CD4-positive, alpha-beta T cell treated with Interleukin-17A for 1 hour (primary cell): ENCODE data around the gene DAP.
"Not testable (repeated sequence)": the region's sequence is repeated elsewhere in the genome, so short reads cannot be mapped to it uniquely, and the experiment has no call there.

Experiments
- DNase-seq: peaks from one replicate; pipeline ENCODE4 v3.0.0-alpha.2; 2020

DAP gene

GRCh38 chr5:10648806-10649665 is 112.0 kb downstream of the DAP start:
- no peak for DNase-seq

GRCh38 chr5:10647640-10648039 is 113.4 kb downstream of the DAP start:
- no peak for DNase-seq

- no peak for DNase-seq
These were observed 115.4 kb downstream of the DAP start for GRCh38 chr5:10645671-10646070.

- DNase-seq, result no peak
These were observed 115.9 kb downstream of the DAP start for GRCh38 chr5:10645146-10645545.

GRCh38 chr5:10644192-10644591 is 116.8 kb downstream of the DAP start:
- DNase-seq, result no peak

GRCh38 chr5:10642367-10642766 is 118.7 kb downstream of the DAP start:
- no peak for DNase-seq

DNA sequence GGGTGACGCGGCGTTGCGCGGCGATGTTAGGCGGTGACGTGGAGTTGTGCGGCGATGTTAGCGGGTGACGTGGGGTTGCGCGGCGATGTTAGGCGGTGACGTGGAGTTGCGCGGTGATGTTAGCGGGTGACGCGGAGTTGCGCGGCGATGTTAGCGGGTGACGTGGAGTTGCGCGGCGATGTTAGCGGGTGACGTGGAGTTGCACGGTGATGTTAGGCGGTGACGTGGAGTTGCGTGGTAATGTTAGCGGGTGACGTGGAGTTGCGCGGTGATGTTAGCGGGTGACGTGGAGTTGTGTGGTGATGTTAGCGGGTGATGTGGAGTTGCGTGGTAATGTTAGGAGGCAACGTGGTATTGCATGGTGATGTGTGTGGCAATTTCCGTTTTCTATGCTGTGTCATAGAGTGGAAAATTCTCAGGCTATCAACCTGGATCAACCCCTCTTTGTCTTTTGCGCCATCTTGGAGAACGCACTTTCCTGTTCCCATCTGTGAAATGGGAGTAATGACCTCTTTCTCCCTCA is 121.1 kb downstream of the DAP start:
- DNase-seq, result no peak

- DNase-seq, result not testable (repeated sequence)
These were observed 122.3 kb downstream of the DAP start for GRCh38 chr5:10638723-10639122.

DNA sequence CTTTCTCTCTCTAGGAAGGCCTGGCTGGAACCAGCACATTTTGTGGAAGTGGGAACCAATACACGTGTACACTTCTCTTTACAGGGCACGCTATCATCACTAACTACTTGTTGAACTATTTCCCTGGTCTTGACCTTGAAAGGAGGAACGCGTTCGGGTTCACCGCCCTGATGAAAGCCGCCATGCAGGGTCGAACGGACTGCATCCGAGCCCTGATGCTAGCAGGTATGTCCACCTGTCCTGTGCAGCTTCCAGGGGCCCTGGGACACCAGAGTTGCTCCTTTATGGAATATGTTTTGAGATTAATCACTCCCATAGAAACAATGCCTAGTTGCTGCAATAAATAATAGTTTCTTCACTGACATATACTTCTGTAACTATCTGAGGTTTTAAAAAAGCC is 123.1 kb downstream of the DAP start:
- no peak for DNase-seq

GRCh38 chr5:10636363-10637142 is 124.5 kb downstream of the DAP start:
- no peak for DNase-seq

- DNase-seq, result no peak
These were observed 125.1 kb downstream of the DAP start for GRCh38 chr5:10635867-10636350.

DNA sequence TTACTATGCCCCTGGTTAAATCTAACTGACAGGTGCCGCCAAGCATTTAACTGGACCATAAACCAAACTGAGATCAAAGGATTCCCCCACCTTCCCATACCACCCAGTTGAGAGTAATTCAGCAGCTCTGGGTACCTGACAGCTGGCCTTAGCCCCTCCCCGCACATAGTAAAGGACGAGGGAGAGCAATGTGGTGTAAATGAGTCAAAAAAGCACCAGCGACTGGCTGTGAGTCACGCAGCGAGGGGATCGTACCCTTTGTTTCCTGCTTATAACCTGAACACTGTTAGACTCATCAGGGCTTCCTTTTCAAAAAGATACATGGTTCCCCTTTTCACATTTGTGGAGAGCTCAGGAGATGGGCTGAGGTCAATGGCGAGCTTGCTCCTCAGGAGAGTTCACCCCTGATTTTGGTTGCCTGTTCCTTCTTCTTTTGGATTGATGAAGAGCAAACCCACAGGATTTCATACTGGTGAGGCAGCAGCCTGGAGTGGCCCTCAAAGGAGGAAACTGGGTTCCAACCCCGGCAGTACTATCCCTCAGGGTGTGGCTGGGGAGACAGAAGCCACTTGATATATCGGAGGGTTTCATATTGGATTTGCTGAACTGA is 125.7 kb downstream of the DAP start:
- DNase-seq, result peak; percentile 49

GRCh38 chr5:10634562-10634961 is 126.5 kb downstream of the DAP start:
- DNase-seq, result no peak

- DNase-seq, result no peak
These were observed 127.0 kb downstream of the DAP start for GRCh38 chr5:10634050-10634449.

DNA sequence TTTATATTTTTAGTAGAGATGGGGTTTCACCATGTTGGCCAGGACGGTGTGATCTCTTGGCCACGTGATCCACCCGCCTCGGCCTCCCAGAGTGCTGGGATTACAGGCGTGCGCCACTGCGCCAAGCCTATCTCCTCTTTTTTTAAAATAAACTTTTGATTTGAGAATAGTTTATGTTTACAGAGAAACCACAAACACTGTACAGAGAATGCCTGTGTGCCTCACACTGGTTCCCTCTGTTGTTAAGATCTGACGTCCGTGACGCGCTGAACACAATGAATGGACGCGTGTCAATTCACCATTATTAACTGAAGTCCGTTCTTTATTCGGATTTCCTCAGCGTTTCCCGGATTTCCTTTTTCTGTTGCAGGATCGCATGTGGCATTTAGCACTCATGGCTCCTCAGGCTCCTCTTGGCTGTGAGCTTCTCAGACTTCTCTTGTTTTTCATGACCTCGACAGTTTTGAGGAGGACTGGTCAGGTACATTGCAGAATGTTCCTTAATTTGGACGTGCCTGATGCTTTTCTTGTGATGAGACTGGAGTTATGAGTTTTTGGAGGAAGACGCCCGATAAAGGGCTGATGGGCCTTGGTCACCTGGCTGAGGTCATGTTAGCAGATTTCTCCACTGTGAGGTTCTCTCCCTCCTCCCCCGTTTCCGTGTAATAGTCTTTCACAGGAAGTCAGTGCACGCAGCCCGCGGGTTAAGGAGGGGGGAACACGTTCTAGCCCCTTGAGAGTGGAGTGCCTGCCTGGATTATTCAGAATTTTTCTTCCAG is 127.6 kb downstream of the DAP start:
- DNase-seq, result peak; percentile 53

- peak; percentile 41 for DNase-seq
These were observed 128.8 kb downstream of the DAP start for GRCh38 chr5:10632110-10632761.

DNA sequence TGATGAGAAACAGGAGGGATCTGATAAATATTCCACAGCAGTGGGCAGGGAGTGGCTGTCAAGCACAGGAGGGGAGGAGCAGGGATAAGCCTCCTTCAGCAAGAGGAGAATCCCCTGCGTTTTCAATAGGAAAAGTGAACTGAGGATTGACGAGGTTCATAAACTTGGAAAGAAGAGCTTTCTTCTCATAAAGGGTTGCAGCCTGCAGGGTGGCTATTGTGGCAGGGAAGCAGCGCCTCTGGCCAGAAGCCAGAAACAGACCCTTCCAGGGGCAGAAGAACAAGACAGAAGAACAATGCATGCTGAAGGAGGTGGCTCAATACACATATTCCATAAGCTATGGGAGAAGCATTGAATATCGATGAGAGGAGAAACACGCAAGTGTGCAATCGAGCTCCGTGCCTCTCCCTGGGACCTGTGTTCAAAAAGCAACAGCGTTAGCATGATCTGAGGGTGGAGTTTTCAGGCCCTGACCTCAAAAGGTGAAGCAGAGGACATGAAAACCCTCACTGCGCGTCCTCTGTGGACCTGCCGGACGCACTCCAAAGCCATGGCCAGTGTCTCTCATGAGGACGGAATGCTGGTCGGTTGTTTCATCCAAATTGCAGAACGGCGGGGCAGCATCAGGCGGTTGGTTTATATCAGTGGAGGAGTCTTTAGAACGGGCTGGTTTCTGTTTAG is 129.6 kb downstream of the DAP start:
- DNase-seq, result no peak

DNA sequence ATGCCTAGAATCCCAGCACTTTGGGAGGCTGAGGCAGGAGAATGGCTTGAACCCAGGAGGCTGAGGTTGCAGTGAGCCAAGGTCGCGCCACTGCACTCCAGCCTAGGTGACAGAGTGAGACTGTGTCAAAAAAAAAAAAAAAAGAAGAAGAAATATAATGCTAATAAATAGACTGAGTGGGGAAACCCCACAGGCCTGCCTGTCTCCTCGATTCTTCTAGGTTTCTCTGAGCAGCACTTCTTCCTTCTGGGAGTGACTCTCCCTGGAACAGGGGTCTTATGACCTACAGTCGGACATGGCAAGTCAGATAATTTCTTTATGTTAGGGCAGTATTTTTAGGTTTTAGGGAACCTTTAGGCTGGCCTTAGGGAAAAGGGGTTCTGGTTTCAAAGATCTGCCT is 130.3 kb downstream of the DAP start:
- DNase-seq, result not testable (repeated sequence)

GRCh38 chr5:10630126-10630525 is 130.9 kb downstream of the DAP start:
- no peak for DNase-seq

GRCh38 chr5:10629682-10630081 is 131.4 kb downstream of the DAP start:
- no peak for DNase-seq
